NCI-H2227 (cell line): Measurements from ENCODE around the gene MT1B.

Experiments
- DNase-seq: peaks from one replicate; lab custom pipeline; 2025; ENCODE audit not compliant: unreplicated experiment; lab: John Stamatoyannopoulos, UW

MT1B gene

DNA sequence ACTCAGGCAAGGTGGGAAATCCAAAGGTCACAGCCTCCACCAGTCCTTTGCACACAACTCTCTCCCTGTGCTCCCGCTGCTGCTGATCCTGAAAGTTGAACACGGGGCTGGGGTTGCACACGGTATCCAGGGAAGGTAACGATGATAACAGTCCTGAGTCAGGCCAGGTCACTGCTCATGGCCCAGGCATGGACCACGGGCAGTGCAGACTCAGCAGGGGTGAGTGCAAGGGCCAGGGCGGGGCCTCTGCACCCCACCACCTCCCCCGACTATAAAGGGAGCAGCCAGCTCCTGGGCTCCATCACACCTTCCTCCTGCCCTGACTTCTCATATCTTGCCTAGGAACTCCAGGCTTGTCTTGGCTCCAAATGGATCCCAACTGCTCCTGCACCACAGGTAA is at the start of gene MT1B:
Gene MT1B, plus strand, starts transcription at position 301 of the 400 bp plus-strand sequence. Its CDS starts 68 bp downstream, at position 369.
- DNase-seq, result no peak

DNA sequence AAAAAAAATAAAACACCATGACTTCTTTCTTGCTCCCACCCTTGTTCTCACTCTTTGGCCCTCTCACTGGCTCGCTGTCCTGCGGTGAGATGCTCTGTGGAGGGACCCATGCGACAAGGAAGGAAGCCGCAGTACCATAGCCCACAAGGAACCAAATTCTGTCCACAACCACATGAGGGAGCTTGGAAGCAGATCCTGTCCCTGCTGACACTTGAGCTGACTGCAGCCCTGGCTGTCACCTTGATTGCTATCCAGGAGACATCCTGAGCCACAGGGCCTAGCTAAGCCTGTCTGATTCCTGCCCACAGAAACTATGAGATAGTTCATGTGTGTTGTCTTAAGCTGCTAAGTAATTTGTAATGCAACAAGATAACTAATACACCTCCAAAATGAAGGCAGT is 48.1 kb upstream of the MT1B start:
- DNase-seq, result peak; percentile 46

DNA sequence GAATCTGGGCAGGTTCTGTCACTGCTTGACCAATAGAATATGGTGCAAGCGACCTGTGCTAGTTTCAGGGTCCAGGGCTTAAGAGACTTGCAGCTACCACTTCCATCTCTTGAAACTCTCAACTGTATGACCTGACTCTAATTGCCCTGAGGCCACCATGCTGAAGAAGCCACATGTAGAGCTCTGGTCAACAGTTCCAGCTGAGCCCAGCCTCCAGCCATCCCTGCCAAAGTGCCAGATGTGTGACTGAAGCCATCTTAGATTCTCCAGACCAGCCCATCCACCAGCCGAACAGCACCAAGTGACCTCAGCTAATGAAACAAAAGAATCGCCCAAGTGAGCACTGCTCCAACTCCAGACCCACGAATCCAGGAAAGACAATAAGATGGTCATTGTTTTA is 46.7 kb upstream of the MT1B start:
- no peak for DNase-seq

DNA sequence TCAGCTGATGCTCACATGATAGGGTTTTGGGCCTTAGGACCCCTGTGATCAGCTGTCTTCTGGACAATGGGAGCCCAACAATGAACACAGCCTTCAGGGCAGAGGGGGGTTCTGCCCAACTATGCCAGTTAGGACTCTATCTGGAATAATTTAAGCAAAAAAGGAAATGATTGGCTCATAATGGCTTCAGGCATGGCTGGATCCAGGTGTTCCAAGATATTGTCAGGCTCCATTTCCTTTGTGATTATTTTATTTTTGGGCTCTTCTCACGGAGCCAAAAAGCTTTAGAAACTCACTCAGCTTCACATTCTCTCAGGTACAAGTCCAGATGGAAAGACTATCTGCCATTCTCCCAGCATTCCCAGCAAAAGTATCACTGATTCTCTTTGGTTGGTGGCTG is 46.2 kb upstream of the MT1B start:
- no peak for DNase-seq

DNA sequence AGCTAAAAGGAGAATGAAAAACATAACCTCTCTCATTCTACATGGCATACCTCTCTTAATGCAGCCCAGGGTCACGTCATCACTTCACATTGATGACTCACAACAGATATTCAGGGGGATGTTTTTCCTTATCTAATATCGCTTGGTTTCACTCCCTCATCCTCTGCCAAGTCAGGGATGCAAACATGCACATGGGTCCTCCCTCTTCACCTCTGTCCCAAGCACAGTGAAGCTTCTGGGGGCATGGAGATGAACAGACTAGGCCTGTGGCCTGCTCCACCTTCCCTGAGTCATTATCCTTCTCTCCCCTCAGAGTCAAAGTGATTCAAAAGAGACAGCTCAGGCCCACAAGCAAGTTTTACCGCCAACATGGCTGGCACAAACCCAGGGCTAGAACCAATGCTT is 45.6 kb upstream of the MT1B start:
- DNase-seq, result no peak

DNA sequence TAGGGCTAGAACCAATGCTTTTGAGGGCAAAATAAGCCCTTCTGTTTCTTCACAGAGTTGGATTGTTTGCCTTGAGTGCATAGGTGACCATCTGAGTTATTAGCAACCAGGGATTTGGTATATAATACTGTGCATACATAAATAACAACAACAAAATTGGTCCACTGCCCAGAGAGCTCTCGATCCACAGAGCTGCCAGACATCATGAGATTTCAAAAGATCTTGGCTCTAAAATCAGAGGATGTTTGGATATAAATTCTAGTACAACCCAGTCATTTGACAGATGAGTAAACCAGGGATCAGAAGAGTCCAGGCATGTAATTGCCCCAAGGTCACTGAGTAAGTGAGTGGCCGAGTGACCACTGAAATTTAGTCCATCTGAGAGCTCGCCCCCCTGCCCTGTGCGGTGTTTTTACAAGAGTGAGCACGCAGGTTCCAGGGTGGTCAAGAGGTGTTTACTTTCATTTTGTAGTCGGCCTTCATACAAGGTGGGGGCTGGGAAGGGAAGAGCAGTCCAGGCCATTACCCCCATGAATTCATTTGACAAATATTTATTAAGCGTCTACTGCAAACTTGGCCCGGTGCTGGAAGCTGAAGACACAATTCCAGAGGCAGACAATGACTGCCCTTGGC is 45.1 kb upstream of the MT1B start:
- no peak for DNase-seq

DNA sequence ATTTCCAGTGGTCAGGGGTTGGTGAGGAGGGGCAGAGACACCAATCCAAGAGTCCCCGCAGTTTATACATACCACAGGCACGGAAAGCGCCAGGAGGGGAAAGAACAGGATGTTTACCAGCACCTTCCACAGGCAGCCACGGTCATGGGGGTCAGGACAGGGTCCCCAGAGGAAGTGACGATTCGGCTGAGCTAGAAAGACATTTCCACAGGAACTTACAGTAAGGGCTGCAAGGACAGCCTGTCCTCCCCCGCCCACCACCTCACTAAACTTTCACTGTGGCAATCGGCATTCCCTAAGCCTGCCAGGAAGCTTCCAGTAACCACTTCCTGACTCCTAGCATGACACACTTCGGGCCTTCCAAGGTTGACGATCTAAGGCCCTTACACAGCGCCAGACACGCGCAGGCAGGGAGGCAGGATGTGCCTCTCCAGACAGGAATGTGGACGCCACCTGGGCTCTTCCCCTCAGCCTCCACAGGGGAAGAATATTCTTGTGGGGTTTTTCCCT is 44.5 kb upstream of the MT1B start:
- no peak for DNase-seq

DNA sequence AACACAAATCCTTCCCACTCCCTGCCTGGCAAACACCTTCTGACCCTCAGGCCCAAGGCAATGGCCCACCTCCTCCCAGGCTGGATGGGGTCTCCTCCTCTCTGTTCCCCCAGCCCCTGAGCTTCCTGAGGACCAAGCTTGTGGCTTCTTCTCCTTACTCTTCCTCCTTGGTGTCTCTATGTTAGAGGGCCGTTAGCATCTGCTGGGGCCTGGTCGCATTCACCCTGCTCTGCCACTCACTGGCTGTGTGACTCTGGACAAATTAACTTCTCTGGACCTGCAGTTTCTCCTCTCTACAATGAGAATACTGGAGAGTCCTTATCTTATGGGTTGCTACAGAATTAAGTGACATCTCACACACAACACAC is 44.0 kb upstream of the MT1B start:
- no peak for DNase-seq

DNA sequence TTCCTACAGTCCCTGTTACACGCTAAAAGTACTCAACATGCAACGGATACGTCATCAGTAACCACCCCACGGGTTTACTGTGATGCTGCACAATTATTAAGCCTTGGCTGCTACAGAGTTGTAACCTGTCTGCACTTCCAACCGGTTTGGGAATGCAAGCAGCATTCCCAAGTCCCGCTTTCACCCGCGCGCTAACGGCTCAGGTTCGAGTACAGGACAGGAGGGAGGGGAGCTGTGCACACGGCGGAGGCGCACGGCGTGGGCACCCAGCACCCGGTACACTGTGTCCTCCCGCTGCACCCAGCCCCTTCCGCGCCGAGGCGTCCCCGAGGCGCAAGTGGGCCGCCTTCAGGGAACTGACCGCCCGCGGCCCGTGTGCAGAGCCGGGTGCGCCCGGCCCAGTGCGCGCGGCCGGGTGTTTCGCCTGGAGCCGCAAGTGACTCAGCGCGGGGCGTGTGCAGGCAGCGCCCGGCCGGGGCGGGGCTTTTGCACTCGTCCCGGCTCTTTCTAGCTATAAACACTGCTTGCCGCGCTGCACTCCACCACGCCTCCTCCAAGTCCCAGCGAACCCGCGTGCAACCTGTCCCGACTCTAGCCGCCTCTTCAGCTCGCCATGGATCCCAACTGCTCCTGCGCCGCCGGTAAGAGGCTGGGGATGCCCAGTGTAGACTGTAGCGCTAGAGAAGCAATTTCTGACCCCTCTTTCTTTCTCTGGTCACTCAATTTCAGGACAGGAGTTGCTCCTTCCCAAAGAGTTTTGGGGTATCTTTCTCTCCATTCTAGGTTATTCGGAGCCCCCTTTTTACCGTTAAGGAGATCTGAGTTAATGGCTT is 43.4 kb upstream of the MT1B start, which contains the start of gene MT2A:
Gene MT2A, plus strand, starts transcription at position 542 of the 833 bp plus-strand sequence. Its CDS starts 72 bp downstream, at position 614.
- peak; percentile 93 for DNase-seq

DNA sequence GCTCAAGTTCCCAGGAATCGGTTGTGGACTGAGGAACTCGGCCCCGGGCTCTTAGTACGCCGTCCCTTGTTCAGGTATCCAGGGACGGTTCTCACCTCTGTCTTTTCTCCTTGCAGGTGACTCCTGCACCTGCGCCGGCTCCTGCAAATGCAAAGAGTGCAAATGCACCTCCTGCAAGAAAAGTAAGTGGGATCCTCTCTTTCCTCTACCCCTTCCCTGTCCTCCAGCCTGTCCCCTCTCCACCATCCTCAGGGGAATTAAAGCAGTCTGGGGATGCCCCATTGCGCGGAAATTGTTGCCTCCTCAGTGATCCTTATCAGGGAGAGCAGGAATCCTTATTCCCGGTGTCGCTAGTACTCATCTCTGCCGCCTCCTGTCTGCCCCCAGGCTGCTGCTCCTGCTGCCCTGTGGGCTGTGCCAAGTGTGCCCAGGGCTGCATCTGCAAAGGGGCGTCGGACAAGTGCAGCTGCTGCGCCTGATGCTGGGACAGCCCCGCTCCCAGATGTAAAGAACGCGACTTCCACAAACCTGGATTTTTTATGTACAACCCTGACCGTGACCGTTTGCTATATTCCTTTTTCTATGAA is 42.7 kb upstream of the MT1B start:
- no peak for DNase-seq

DNA sequence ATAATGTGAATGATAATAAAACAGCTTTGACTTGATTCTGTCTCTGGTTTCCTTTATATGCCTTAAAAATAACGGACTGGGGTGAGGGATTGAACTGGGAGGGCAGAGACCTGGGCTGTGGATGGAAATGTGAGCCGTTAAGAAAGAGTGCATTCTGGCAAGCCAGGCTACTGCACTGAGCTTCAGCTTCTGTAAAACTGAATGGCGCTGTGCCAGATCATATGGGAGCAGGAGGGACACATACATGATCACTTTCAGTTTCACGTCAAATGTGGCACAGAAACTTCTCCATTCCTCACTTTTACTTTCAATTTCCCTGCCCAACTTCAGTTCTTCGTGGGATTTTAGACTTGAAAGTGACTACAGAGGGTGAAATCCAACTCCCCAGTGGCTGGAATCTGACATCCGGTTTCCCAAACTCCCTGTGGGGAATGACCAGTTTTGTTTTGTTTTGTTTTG is 42.2 kb upstream of the MT1B start:
- peak; percentile 19 for DNase-seq

DNA sequence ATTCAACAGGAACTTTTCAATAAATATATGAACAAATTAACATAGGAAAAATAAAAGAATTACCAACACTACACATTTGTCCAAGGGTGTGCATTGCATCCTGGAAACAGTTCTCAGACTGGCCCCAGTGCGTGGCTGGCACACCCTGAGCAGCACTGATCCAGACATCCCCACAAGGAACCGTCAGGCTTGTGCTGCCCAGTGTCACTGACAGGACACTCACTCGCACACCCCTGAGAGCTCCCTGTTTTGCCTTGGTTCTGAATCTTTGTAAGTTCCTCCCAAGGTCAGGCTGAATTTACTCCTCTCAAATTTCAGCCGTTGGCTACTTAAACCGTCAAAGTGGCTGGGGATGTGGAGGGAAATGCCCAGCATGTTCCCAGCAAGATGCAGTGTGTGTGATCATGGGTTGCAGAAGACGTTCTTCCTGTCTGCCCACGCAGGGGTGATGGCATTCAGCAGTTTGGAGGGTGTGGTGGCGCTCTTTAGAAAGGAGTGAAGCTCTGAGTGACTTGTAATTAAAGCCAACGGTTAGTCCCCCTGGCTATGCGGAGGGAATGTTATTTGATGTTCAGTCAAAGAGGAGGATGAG is 41.6 kb upstream of the MT1B start:
- DNase-seq, result no peak

DNA sequence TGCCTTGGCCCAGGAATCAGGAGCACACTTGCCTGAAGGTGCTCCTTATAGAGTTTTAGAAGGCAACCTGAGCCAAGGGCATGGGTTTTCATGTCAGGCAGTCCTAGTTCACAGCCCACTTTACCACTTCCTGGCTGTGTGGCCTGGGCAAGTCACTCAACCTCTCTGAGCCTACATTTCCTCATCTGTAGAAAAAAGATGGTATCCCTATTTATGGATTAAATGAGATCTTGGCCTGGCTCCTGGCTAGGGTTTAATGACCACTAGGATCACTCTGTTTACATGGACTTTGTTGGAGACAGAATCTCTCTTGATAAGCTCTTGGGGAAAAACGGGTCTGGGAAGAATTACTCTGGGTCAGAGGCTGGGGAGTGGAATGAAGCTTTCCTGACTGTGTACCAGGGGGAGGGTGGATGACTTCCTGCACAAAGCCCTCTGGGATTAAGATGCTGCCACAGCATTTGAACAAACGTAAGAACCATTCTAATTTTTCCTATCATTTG is 41.0 kb upstream of the MT1B start:
- DNase-seq, result no peak

DNA sequence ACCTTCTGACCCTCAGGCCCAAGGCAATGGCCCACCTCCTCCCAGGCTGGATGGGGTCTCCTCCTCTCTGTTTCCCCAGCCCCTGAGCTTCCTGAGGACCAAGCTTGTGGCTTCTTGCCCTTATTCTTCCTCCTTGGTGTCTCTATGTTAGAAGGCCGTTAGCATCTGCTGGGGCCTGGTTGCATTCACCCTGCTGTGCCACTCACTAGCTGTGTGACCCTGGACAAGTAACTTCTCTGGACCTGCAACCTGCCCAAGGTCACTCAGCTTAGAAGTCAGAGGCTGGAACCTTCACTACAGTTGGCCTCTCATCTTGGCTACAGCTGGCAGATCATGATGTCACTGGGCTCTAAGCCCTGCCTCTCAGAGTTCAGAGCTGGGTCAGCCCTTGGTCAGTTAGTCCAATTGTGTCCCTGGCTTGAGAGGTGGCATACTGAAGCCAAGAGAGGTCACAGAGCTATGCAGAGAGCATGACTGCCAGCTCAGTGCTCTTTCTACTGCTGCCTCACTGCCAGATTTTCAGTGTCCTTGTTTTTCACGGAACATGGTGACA is 40.3 kb upstream of the MT1B start:
- no peak for DNase-seq

DNA sequence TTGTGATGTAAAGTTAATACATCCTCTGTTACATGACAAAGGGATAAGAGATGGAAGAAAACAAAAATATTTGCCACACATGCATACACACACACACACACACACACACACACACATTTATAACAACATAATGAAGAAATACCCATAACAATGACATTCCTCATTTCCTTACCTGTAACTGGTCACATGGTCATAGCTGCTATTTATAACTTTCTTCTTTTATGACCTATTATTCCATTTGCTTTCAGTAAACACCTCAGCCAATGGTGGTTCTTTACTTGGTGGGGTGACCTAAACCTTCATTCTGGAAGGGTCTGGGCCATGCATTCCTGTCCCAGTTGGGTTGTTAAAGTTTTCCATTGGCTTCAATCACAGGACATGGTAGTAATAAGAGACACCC is 38.0 kb upstream of the MT1B start:
- no peak for DNase-seq

DNA sequence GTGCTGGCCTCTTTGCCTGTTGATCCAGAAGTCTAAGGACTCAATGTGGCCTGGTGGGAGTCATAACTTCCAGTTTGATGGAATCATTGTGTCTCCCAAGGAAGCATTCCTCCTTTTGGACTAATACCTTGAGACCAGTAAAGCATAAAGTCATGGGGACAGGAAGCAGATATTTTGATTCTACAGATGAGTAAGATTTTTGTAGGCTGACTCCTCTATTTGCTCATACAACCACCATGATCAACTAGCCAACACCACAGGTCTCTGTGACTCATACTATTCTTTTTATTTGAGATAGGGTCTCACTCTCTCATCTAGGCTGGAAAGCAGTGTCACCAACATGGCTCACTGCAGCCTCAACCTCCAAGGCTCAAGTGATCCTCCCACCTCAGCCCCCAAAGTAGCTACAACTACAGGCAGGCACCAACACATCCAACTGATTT is 37.1 kb upstream of the MT1B start:
- DNase-seq, result no peak

DNA sequence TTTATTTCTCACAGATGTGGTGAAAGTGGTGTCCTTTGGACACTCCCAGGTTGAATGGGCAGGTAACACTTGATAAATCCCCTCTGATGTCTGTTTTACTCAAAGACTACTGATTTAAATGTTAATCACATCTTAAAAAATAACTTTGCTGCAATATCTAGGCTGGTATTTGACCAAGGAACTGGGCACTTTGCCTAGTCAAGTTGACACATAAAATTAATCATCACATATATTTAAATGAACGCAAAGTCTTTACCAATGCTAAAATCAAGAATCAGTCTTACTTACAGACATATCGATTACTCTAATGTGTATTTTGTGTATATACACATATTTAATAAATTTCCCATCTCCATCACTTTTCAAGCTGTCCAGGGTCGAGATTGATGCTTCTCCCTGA is 36.3 kb upstream of the MT1B start:
- no peak for DNase-seq

DNA sequence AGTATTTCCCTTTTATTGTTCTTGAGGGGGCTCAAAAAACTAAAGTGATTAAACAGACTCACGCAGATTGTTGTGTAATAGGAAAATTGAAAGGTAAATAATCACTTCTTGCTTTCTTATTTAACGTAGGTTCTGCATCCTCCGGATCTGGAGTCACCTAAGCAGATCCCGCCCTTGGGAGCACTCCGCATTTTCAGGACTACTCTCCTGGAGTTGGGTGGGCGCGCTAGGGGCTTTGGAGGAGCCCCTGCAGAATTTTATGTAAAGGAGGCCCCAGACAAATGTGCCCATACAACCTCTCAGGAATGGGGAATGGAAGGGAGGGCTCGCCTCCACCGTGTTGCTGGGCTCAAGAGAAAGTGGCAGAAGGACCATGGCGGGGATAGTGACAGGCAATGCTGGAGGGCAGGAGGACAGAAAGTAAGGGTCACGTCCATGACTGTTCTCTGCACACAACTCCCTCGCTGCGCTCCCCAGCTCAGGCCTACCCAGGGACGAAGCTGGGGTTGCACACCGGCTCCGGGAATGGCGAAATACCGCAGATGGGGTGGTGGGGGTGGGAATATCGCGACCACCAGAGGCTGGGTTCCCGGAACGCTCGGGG is 35.0 kb upstream of the MT1B start:
- no peak for DNase-seq

DNA sequence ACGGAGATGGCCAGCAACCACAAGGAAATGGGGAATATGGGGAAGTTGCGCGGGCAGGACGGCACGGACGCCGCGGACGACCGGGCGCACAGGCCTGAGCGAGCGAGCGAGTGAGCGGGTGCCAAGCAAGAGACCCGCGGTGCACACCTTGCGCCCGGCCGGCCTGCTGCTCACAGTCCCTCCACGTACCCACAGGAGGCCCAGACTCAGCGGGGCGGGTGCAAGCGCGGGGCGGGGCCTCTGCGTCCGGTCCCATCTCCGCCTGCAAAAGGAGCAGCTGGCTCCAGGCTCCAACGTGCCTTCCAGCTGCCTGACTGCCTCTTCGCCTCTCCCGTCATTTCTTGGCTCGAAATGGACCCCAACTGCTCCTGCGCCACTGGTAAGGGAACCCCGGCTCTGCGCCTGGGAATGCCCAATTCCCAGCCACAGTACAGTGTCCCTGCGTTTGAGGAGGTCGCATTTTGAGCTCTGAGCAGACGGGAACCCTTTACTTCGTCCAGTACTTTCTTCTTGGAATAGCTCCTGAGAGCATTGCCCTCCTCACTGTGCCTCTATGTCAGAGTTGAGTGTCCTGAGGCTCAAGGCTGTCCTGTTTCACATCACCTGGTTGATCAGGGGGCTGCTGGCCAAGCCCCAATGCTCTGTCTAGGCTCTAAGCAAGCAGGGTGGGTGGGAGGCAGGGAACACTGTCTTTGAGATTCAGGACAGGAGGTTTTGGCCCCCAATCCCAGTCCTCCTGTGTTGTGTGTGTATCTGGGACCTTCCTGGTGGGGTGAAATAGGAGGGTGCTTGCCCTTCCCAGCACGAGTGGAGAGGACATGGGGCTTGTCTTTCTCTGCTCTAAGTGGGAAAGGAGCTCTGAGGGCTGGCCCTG is 34.2 kb upstream of the MT1B start:
- DNase-seq, result no peak

DNA sequence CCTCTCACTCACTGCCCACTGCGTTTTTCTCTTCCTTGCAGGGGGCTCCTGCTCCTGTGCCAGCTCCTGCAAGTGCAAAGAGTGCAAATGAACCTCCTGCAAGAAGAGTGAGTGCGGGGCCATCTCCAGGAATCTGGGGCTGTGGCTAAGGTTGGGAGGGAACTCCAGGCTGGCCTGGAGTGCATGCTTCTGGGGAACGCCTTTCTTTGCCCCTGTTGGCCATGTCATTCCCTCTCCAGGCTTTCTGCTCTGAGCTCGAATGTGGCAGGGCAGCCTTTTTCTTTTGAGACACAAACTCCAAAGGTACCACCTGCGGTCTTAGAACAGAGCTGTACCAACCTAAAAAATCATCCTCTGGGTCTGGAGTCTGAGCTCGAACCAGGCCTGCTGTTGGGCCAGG is 33.5 kb upstream of the MT1B start:
- no peak for DNase-seq
